K562 (cell line): ENCODE results near the gene GPR108. TPM values are rescaled to one million over a fixed set of nuclear protein-coding genes. Genes with fewer than 3 reads are reported as not detected.

ENCODE experiments used
- ATAC-seq: fragments of 200-7000 bp; cut with Tn5 transposase; 3 replicates; pipeline ENCODE4 v1.9.1; 2020; ENCODE audit warnings: moderate library complexity
- BruUV-seq: library from RNA; stranded (reverse); fragments of 400-500 nt; replicated peaks from 2 replicates; lab custom pipeline; 2021; lab: Mats Ljungman, UMichigan
- CTCF ChIA-PET: fragments of 300-600 bp; formaldehyde crosslinking; extraction: SDS; loops from one replicate; lab custom pipeline; 2021; ENCODE audit warnings: low intra/inter-chr PET ratio; lab: Yijun Ruan, JAX
- POLR2A ChIA-PET: fragments of 300-600, 350-650 bp; sonication (Branson Sonifier 250); formaldehyde crosslinking; extraction: SDS; loops from one replicate; lab custom pipeline; 2021; ENCODE audit warnings: antibody characterized with exemption, inconsistent platforms; lab: Yijun Ruan, JAX
- DNase-seq, 4 experiments: peaks; one replicate each; pipeline versions ENCODE4 v3.0.0 to v3.0.0-alpha.2; 2011 to 2018; ENCODE audit warnings: low spot score in 3 of 4, mixed read lengths in 3 of 4; ENCODE audit errors: extremely low read depth in 1 of 4
- FAIRE-seq: peaks from 2 replicates; lab custom pipeline; 2011; peaks lifted over from hg19 to GRCh38; lab: Jason Lieb, UNC
- H2AFZ ChIP-seq: 2 replicates; pipeline ENCODE4 v1.6.0; 2011; ENCODE audit warnings: low read depth, low read length, control low read depth, inconsistent platforms
- H3K27ac ChIP-seq: fragments of 200-600 bp; 3 replicates; pipeline ENCODE4 v1.8.0; 2011; ENCODE audit warnings: low read depth, mild to moderate bottlenecking, control low read depth, inconsistent platforms, low read length, moderate library complexity, mixed read lengths; ENCODE audit errors: extremely low read depth
- H3K27me3 ChIP-seq, 2 experiments: fragments of 300-600 bp in 1 of 2; 2 replicates in 1 of 2; 3 replicates in 1 of 2; pipeline versions ENCODE4 v1.6.0 to v1.8.0; 2011; ENCODE audit warnings: inconsistent platforms in 2 of 2, low read length in 2 of 2, mild to moderate bottlenecking in 1 of 2, mixed read lengths in 1 of 2, moderate library complexity in 1 of 2; ENCODE audit not compliant: control insufficient read depth in 2 of 2, insufficient read depth in 2 of 2
- H3K36me3 ChIP-seq: fragments of 300-600 bp; 3 replicates; pipeline ENCODE4 v1.8.0; 2011; ENCODE audit warnings: mild to moderate bottlenecking, low read length, inconsistent platforms; ENCODE audit not compliant: control insufficient read depth, insufficient read depth
- H3K4me1 ChIP-seq, 2 experiments: fragments of 200-600 bp in 1 of 2; replicated peaks in 1 of 2; 2 replicates in 1 of 2; 3 replicates in 1 of 2; pipeline versions ENCODE4 v1.5.1 to v1.8.0; 2011; ENCODE audit warnings: inconsistent platforms in 2 of 2, low read length in 2 of 2, mild to moderate bottlenecking in 1 of 2, mixed read lengths in 1 of 2, moderate library complexity in 1 of 2; ENCODE audit not compliant: control insufficient read depth in 2 of 2, insufficient read depth in 2 of 2
- H3K4me2 ChIP-seq: 2 replicates; pipeline ENCODE4 v1.6.1; 2011; ENCODE audit warnings: low read length, control low read depth, inconsistent platforms, mixed read lengths; ENCODE audit not compliant: insufficient read depth
- H3K4me3 ChIP-seq: fragments of 200-600 bp; sonication (generic), shearing (Covaris generic); 2 replicates; pipeline ENCODE4 v1.5.1; 2016; ENCODE audit warnings: control low read depth, inconsistent platforms
- H3K79me2 ChIP-seq: fragments of 200-600 bp; 3 replicates; pipeline ENCODE4 v1.8.0; 2011; ENCODE audit warnings: low read length, inconsistent platforms; ENCODE audit not compliant: control insufficient read depth, insufficient read depth
- H3K9ac ChIP-seq, 2 experiments: 2 replicates each; pipeline versions ENCODE4 v1.6.0 to v1.6.1; 2011; ENCODE audit warnings: low read depth in 2 of 2, low read length in 2 of 2, control low read depth in 1 of 2, inconsistent platforms in 1 of 2, mild to moderate bottlenecking in 1 of 2, mixed read lengths in 1 of 2; ENCODE audit not compliant: insufficient read depth in 1 of 2
- H3K9me1 ChIP-seq: one replicate; pipeline ENCODE4 v1.6.0; 2011; ENCODE audit warnings: inconsistent platforms, mild to moderate bottlenecking, low read length, moderate library complexity; ENCODE audit not compliant: control insufficient read depth, insufficient read depth
- H3K9me3 ChIP-seq: replicated peaks from 2 replicates; pipeline ENCODE4 v1.5.1; 2011; ENCODE audit warnings: low read depth, low read length, inconsistent platforms; ENCODE audit not compliant: control insufficient read depth, insufficient read depth
- H4K20me1 ChIP-seq: replicated peaks from 2 replicates; pipeline ENCODE4 v1.6.1; 2011; ENCODE audit warnings: low read length, inconsistent platforms, mixed read lengths; ENCODE audit not compliant: control insufficient read depth, insufficient read depth
- CBX2 ChIP-seq: fragments of 200-600 bp; sonication (generic); IDR thresholded peaks from one replicate; pipeline ENCODE4 v1.6.1; 2012; ENCODE audit warnings: mild to moderate bottlenecking, low read length, inconsistent platforms; ENCODE audit not compliant: insufficient read depth, poor library complexity, severe bottlenecking
- CREM ChIP-seq: IDR thresholded peaks from 2 replicates; pipeline ENCODE4 v1.6.1; 2014; ENCODE audit warnings: antibody characterized with exemption, low read depth
- ESRRB ChIP-seq: fragments of 250-450 bp; sonication (Bioruptor Pico); IDR thresholded peaks from 2 replicates; pipeline ENCODE4 v1.5.0; 2020; ENCODE audit warnings: mild to moderate bottlenecking, moderate library complexity, borderline replicate concordance
- FOXJ3 ChIP-seq: sonication (generic); formaldehyde crosslinking; IDR thresholded peaks from 2 replicates; pipeline ENCODE4 v1.4.0; 2020; ENCODE audit warnings: mild to moderate bottlenecking, missing genetic modification reagents
- HDAC8 ChIP-seq: fragments of 450-650 bp; IDR thresholded peaks from 2 replicates; pipeline ENCODE4 v1.6.1; 2016; ENCODE audit warnings: mild to moderate bottlenecking, missing genetic modification characterization, moderate library complexity, missing compliant biosample characterization
- HEY1 ChIP-seq: fragments of 250-450 bp; sonication (Bioruptor Pico); IDR thresholded peaks from 2 replicates; pipeline ENCODE4 v1.5.0; 2020; ENCODE audit warnings: mild to moderate bottlenecking, moderate library complexity, borderline replicate concordance
- HNRNPH1 ChIP-seq: fragments of 200-400 bp; formaldehyde crosslinking; optimal IDR thresholded peaks from 2 replicates; pipeline ENCODE3; 2017; ENCODE audit warnings: low read depth, mild to moderate bottlenecking, low read length, moderate library complexity
- PHF20 ChIP-seq: fragments of 450-650 bp; IDR thresholded peaks from 2 replicates; pipeline ENCODE4 v1.6.1; 2018; ENCODE audit not compliant: partially characterized antibody
- TCF3 ChIP-seq: sonication (generic); formaldehyde crosslinking; IDR thresholded peaks from 2 replicates; pipeline ENCODE4 v1.4.0; 2020; ENCODE audit warnings: mild to moderate bottlenecking, missing genetic modification reagents
- TCF7L2 ChIP-seq: fragments of 150-350 bp; IDR thresholded peaks from 2 replicates; pipeline ENCODE4 v1.6.1; 2016; ENCODE audit warnings: low read depth, mild to moderate bottlenecking, low read length, moderate library complexity
- ZBTB40 ChIP-seq, 2 experiments: fragments of 450-650 bp in 1 of 2; sonication (generic) in 1 of 2; formaldehyde crosslinking in 1 of 2; IDR thresholded peaks; 2 replicates each; pipeline versions ENCODE4 v1.7.1 to v1.9.0; 2016 to 2022; ENCODE audit warnings: inconsistent platforms in 1 of 2, mild to moderate bottlenecking in 1 of 2, missing genetic modification reagents in 1 of 2
- WGBS: fragments of 100-300 bp; shearing (Covaris generic); methylation state at CpG from one replicate; pipeline ENCODE4 v1.1.6; 2016; ENCODE audit warnings: low coverage, mixed read lengths; ENCODE audit not compliant: insufficient coverage; ENCODE audit errors: missing lambda C conversion rate; 5-methylcytosine and 5-hydroxymethylcytosine counted together
- in situ Hi-C: fragments of 300-500 bp; cut with MboI; formaldehyde crosslinking; loops from 4 replicates; pipeline ENCODE4 v1.15.0; 2018; ENCODE audit warnings: inconsistent platforms, mixed read lengths
- intact Hi-C: fragments of 100-400 bp; cut with micrococcal nuclease; formaldehyde crosslinking; loops from 2 replicates; pipeline ENCODE4 v1.14.2; 2022
- polyA plus RNA-seq, 8 experiments: library from polyadenylated mRNA; depleted of rRNA in 4 of 8; stranded (reverse) in 5 of 8; unstranded in 3 of 8; fragments of >200 nt; fragmentation: Nextera tagmentation in 2 of 8; fragmentation: Illumina TruSeq in 1 of 8; extraction: Ambion mirVana in 2 of 8; extraction: Trizol in 1 of 8; gene quantifications; 2 replicates each; pipeline versions ENCODE4 v1.2.1 to v1.2.3, GENCODE V29; 2011 to 2014; ENCODE audit warnings: inconsistent platforms in 1 of 8, missing spikeins in 1 of 8
- total RNA-seq, 7 experiments: library from RNA; depleted of rRNA in 6 of 7; stranded (reverse); fragments of >200 nt in 6 of 7; fragmentation: Illumina TruSeq in 2 of 7; extraction: Trizol in 2 of 7; gene quantifications; 2 replicates each; pipeline versions ENCODE4 v1.2.1 to v1.2.3, GENCODE V29; 2011 to 2021; ENCODE audit warnings: low replicate concordance in 1 of 7

GPR108 gene
- total and polyA plus RNA-seq, 9 of the 15 experiments (the other 6 are each of a cell fraction or from before 2014, with no cell fraction given): 2.4 to 33.2 (median 24.4) TPM

- TF ChIP-seq ESRRB: no peak
- no peak for TF ChIP-seq HEY1
- no peak for TF ChIP-seq CBX2
- no peak for TF ChIP-seq PHF20
- no peak for TF ChIP-seq TCF3
- no peak for TF ChIP-seq FOXJ3 (CRISPR knock-in tag)
- TF ChIP-seq HNRNPH1: no peak
- no peak for TF ChIP-seq HDAC8 (tag)
Observed at GRCh38 chr19:6736917-6737283, 480 bp downstream of the GPR108 start (continued).

- Histone ChIP-seq H2AFZ (peak overlapping the region; percentile 88), H3K27ac (peak overlapping the region; percentile 91), H3K9me3 (no peaks in the 10 kb centered on the region), H3K9me1 (no peaks in the 10 kb centered on the region), H3K9ac (peak overlapping the region; percentile 84 to 93), H4K20me1 (no peaks in the 10 kb centered on the region), H3K4me1 (peaks cover 42 to 78% of the 10 kb centered on the region in 2 experiments), H3K36me3 (peaks cover 7% of the 10 kb centered on the region; the same call in 1 of the 3 replicates), H3K27me3 (no peaks in the 10 kb centered on the region), H3K4me2 (peak overlapping the region; percentile 92), H3K79me2 (peaks cover 39% of the 10 kb centered on the region), H3K4me3 (peak overlapping the region; percentile 62)
- CTCF ChIA-PET: no interaction called here
- peak; percentile 92 for FAIRE-seq
- POLR2A ChIA-PET: interaction anchor here (0.6 to 1.9 kb wide), 7 partner anchors 9 to 220 kb away, joined by 3 to 7 read pairs (median 5); partner anchors contain the start of gene TNFSF9
- TSS peak; percentile 72 for BruUV-seq
- intact Hi-C loops (loop anchor here (2.0 to 10.0 kb wide), 4 partner anchors 18 to 222 kb away; partner anchors contain the start of gene VAV1), in situ Hi-C loops (no loop called here)
- peak in 3 of 4 experiments; percentile 45 to 92 (median 70) for DNase-seq
- ATAC-seq: peak; percentile 56
- WGBS: 6% methylated on average over 24 of the region's 25 CpGs
- no peak; the same call in 1 of the 2 replicates for TF ChIP-seq TCF7L2
- peak; percentile 94 for TF ChIP-seq CREM
- TF ChIP-seq ZBTB40 (IDR thresholded peaks at IDR 0.05): 0 out of 2 replicates have a peak, but pooled peaks have one; percentile 28
- no peak for TF ChIP-seq ZBTB40 (CRISPR knock-in tag; IDR thresholded peaks at IDR 0.05)
Observed at GRCh38 chr19:6736169-6736916, 1.0 kb downstream of the GPR108 start.
